Endodermal cell (in vitro differentiated cells): Measurements from ENCODE around the gene USP53. TPM values are rescaled to one million over a fixed set of nuclear protein-coding genes. Genes with fewer than 3 reads are reported as not detected.

Experiments used
- DNase-seq: peaks from one replicate; pipeline ENCODE4 v3.0.0-alpha.2; 2017
- H3K27ac ChIP-seq: 2 replicates; pipeline ENCODE4 v1.5.1; 2013; ENCODE audit warnings: mild to moderate bottlenecking, low read depth, low read length, moderate library complexity
- H3K27me3 ChIP-seq: 2 replicates; pipeline ENCODE4 v1.6.1; 2013; ENCODE audit warnings: mild to moderate bottlenecking, low read length, moderate library complexity; ENCODE audit not compliant: insufficient read depth, control insufficient read depth, poor library complexity, severe bottlenecking
- H3K36me3 ChIP-seq: 2 replicates; pipeline ENCODE4 v1.7.0; 2013; ENCODE audit warnings: mild to moderate bottlenecking, low read length, moderate library complexity; ENCODE audit not compliant: control insufficient read depth, insufficient read depth
- H3K4me1 ChIP-seq: one replicate; pipeline ENCODE4 v1.7.0; 2013; ENCODE audit warnings: low read length; ENCODE audit not compliant: control insufficient read depth, insufficient read depth
- H3K4me3 ChIP-seq: 2 replicates; pipeline ENCODE4 v1.5.1; 2013; ENCODE audit warnings: mild to moderate bottlenecking, low read length, moderate library complexity
- H3K9ac ChIP-seq: 2 replicates; pipeline ENCODE4 v1.6.1; 2013; ENCODE audit warnings: mild to moderate bottlenecking, low read length, moderate library complexity; ENCODE audit not compliant: poor library complexity, severe bottlenecking; ENCODE audit errors: extremely low read depth
- H3K9me3 ChIP-seq: 2 replicates; pipeline ENCODE4 v1.6.1; 2013; ENCODE audit warnings: mild to moderate bottlenecking, low read length, moderate library complexity; ENCODE audit not compliant: control insufficient read depth
- H3K27ac Mint-ChIP-seq: 2 replicates; pipeline ENCODE4 v1.8.0; 2020; ENCODE audit warnings: mixed read lengths
- H3K27me3 Mint-ChIP-seq: 2 replicates; pipeline ENCODE4 v1.8.0; 2021; ENCODE audit warnings: mild to moderate bottlenecking, mixed read lengths; ENCODE audit not compliant: insufficient read depth
- H3K36me3 Mint-ChIP-seq: 2 replicates; pipeline ENCODE4 v1.8.0; 2020; ENCODE audit warnings: low read depth, mixed read lengths
- H3K4me1 Mint-ChIP-seq: 2 replicates; pipeline ENCODE4 v1.8.0; 2020; ENCODE audit warnings: mixed read lengths
- H3K4me3 Mint-ChIP-seq: 2 replicates; pipeline ENCODE4 v1.8.0; 2020; ENCODE audit warnings: mild to moderate bottlenecking, moderate library complexity, mixed read lengths
- H3K9me3 Mint-ChIP-seq: 2 replicates; pipeline ENCODE4 v1.8.0; 2020; ENCODE audit warnings: mild to moderate bottlenecking, mixed read lengths
- WGBS, 2 experiments: methylation state at CpG; one replicate each; pipeline versions ENCODE4 v1.1.5 to v1.1.7; 2013; ENCODE audit warnings: missing lambda C conversion rate in 2 of 2, mixed read lengths in 1 of 2; ENCODE audit not compliant: insufficient coverage in 1 of 2, insufficient read length in 1 of 2; 5-methylcytosine and 5-hydroxymethylcytosine counted together
- total RNA-seq, 2 donors: library from RNA; stranded (reverse); fragmentation: NEBNext Ultra II Directional in 1 of 2; extraction: Animal tissue kit (Norgen Biotek cat#: 25700) in 1 of 2; gene quantifications; 2 replicates in 1 of 2; 3 replicates in 1 of 2; pipeline ENCODE4 v1.2.1, GENCODE V29; 2021
- TF ChIP-seq, protein P1 (sequence below): fragments of 200-600 bp; sonication (generic); conservative IDR thresholded peaks from 2 replicates; pipeline ENCODE4 v1.5.0; 2021; ENCODE audit warnings: antibody characterized with exemption, mild to moderate bottlenecking

The USP53 gene
- total RNA-seq, 2 donors from 2014 or later: 32.6 to 60.8 TPM

GRCh38 chr4:119233750-119234149 is 21.2 kb downstream of the USP53 start:
- Mint-ChIP-seq H3K4me1 (peaks cover 28% of the 10 kb centered on the region), H3K4me3 (no peak overlapping the region), H3K27me3 (no peaks in the 10 kb centered on the region), H3K36me3 (peaks cover 61% of the 10 kb centered on the region), H3K27ac (peak overlapping the region; percentile 69), H3K9me3 (no peaks in the 10 kb centered on the region)
- Histone ChIP-seq H3K27ac (no peak overlapping the region), H3K27me3 (no peaks in the 10 kb centered on the region), H3K4me3 (no peak overlapping the region), H3K9ac (no peak overlapping the region), H3K4me1 (no peaks in the 10 kb centered on the region), H3K9me3 (no peaks in the 10 kb centered on the region), H3K36me3 (peaks cover 74% of the 10 kb centered on the region)
- WGBS, 2 experiments: 74 to 83% methylated on average over 1 to 3 of the region's 3 CpGs
- no peak for DNase-seq
- TF ChIP-seq, protein P1, sequence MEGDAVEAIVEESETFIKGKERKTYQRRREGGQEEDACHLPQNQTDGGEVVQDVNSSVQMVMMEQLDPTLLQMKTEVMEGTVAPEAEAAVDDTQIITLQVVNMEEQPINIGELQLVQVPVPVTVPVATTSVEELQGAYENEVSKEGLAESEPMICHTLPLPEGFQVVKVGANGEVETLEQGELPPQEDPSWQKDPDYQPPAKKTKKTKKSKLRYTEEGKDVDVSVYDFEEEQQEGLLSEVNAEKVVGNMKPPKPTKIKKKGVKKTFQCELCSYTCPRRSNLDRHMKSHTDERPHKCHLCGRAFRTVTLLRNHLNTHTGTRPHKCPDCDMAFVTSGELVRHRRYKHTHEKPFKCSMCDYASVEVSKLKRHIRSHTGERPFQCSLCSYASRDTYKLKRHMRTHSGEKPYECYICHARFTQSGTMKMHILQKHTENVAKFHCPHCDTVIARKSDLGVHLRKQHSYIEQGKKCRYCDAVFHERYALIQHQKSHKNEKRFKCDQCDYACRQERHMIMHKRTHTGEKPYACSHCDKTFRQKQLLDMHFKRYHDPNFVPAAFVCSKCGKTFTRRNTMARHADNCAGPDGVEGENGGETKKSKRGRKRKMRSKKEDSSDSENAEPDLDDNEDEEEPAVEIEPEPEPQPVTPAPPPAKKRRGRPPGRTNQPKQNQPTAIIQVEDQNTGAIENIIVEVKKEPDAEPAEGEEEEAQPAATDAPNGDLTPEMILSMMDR: no peak

DNA sequence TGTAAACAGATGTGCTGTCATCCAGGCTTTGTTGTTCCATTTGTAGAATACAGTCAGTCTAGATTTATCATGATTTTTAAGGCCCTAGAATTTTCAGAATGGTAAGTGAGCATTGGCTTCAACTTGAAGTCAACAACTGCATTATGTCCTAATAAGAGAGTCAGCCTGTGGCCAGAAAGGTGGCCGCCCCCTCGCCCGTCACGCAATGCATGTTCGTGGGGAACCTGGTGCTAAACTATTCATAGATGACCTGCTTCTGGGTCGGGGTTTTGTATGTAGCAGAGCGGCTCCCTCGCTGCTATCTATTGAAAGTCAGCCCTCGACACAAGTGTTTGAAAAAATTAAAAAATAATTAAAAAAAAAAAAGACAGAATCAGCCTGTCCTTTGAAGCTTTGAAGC is 24.7 kb downstream of the USP53 start:
- WGBS, 2 experiments: 95 to 97% methylated on average over 8 to 9 of the region's 9 CpGs
- Histone ChIP-seq H3K36me3 (peaks cover 52% of the 10 kb centered on the region), H3K4me3 (no peak overlapping the region), H3K27me3 (no peaks in the 10 kb centered on the region), H3K4me1 (peaks cover 6% of the 10 kb centered on the region), H3K27ac (no peak overlapping the region), H3K9me3 (no peaks in the 10 kb centered on the region), H3K9ac (no peak overlapping the region)
- Mint-ChIP-seq H3K27me3 (no peaks in the 10 kb centered on the region), H3K36me3 (peaks cover 55% of the 10 kb centered on the region), H3K4me3 (no peak overlapping the region), H3K4me1 (peaks cover 54% of the 10 kb centered on the region), H3K9me3 (no peaks in the 10 kb centered on the region), H3K27ac (no peak overlapping the region)
- DNase-seq: no peak
- TF ChIP-seq, protein P1: no peak

- no peak overlapping the region for H3K4me3 ChIP-seq
- no peaks in the 10 kb centered on the region for H3K27me3 ChIP-seq
- Mint-ChIP-seq H3K4me3 (no peak overlapping the region), H3K36me3 (peaks cover 53% of the 10 kb centered on the region), H3K27me3 (no peaks in the 10 kb centered on the region), H3K27ac (no peak overlapping the region), H3K4me1 (peaks cover 58% of the 10 kb centered on the region), H3K9me3 (no peaks in the 10 kb centered on the region)
- peaks cover 51% of the 10 kb centered on the region for H3K36me3 ChIP-seq
- TF ChIP-seq, protein P1: no peak
- no peak overlapping the region for H3K27ac ChIP-seq
- no peak for DNase-seq
- peaks cover 6% of the 10 kb centered on the region for H3K4me1 ChIP-seq
- H3K9me3 ChIP-seq: no peaks in the 10 kb centered on the region
- H3K9ac ChIP-seq: no peak overlapping the region
- WGBS, 2 experiments: 73 to 100% methylated on average over 2 of the region's 2 CpGs
These were observed 25.1 kb downstream of the USP53 start for GRCh38 chr4:119237642-119238041.
